GM13977 (cell line): ENCODE results near the gene IVD.

ENCODE experiments used
- DNase-seq: peaks from one replicate; pipeline ENCODE4 v3.0.0; 2012; ENCODE audit warnings: low spot score
- in situ Hi-C: fragments of 300-500 bp; cut with MboI; formaldehyde crosslinking; loops from one replicate; pipeline ENCODE4 v1.12.0; 2022; ENCODE audit warnings: low sequenced_read_pairs, low pct_unique_long_range_greater_than_20kb, mixed read lengths, inconsistent platforms; ENCODE audit not compliant: unreplicated experiment
- TF ChIP-seq, protein P1 (sequence below): IDR thresholded peaks from 2 replicates; pipeline ENCODE4 v1.5.1; 2012; ENCODE audit warnings: mild to moderate bottlenecking, control low read depth; ENCODE audit not compliant: insufficient read depth; ENCODE audit errors: extremely low read depth, missing control alignments

IVD gene

DNA sequence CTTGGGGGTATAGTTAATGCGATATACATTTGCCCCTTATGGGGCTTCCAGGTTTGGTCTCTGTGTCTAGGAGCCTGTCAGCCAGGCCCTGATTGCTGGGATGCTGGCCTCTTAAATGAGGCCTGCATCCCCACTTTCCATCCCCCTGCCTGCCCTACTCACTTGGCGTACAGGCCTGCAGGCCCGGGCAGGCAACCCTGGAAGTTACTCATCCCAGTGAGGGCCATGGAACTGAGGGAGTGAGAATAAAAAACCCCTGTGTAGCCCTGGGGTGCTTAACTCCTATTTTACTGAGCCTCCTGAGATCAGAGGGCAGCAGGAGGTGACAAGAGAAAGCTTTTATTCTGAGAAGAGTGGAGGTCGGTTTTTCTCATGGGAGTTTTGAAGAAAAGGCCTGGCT lies 45.6 kb upstream of the IVD start:
- DNase-seq, result no peak
- TF ChIP-seq, protein P1, sequence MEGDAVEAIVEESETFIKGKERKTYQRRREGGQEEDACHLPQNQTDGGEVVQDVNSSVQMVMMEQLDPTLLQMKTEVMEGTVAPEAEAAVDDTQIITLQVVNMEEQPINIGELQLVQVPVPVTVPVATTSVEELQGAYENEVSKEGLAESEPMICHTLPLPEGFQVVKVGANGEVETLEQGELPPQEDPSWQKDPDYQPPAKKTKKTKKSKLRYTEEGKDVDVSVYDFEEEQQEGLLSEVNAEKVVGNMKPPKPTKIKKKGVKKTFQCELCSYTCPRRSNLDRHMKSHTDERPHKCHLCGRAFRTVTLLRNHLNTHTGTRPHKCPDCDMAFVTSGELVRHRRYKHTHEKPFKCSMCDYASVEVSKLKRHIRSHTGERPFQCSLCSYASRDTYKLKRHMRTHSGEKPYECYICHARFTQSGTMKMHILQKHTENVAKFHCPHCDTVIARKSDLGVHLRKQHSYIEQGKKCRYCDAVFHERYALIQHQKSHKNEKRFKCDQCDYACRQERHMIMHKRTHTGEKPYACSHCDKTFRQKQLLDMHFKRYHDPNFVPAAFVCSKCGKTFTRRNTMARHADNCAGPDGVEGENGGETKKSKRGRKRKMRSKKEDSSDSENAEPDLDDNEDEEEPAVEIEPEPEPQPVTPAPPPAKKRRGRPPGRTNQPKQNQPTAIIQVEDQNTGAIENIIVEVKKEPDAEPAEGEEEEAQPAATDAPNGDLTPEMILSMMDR, result no peak

DNA sequence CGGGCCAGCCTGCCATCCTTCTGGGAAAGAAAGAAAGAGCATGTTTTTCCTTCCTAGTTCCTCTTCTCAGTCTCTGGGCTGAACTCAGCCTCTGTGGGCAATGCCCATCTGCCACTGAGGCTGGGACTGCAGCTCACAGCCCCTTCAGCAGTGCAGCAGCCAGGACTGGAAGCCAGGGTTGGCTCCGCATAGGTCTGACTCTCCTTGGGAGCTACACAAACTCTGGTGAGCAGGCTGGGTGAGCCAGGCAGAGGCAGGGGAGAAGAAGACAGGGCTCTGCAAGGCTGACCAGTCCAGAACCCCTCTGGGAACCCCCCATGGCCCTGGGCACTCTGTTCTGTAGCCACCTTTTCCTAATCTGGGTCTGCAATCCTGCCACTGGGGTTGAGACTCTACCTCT lies 44.0 kb upstream of the IVD start:
- in situ Hi-C loops, result no loop called here
- DNase-seq, result no peak
- TF ChIP-seq, protein P1, result no peak

More for the DNA sequence above, 45.6 kb upstream of the IVD start:
- in situ Hi-C loops, result no loop called here

DNA sequence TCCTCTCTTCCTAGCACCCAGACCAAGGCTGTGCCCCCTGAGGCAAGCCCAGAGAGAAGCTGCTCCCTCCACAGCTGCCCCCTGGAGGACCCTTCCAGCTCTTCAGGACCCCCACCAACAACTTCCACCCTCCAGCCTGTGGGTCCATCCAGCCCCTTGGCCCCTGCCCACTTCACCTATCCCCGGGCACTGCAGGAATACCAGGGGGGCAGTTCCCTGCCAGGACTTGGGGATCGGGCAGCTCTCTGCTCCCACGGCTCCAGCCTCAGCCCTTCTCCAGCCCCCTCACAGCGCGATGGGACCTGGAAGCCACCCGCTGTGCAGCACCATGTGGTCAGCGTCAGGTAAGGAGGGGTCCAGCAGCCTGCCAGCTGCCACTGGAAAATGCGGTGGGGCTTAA lies 42.0 kb upstream of the IVD start:
- TF ChIP-seq, protein P1, result no peak
- DNase-seq, result no peak
- in situ Hi-C loops, result no loop called here

DNA sequence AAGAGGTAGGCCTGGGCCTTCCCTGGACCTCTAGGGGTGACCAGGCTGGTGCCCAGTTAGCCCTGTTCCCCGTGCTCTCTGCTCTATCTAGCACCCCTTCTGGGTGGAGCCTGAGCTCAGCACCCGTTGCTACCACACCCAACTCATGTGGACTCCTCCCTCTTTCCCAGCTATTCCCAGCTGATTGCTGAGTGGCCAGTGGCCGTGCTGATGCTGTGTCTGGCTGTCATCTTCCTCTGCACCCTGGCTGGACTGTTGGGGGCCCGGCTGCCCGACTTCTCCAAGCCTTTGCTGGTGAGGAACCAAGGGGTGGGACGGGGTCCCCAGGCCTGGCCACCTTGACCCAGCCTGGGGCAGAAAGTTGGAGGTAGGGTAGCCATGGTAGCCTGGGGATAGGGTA lies 41.3 kb upstream of the IVD start:
- TF ChIP-seq, protein P1, result no peak
- no peak for DNase-seq
- in situ Hi-C loops, result no loop called here

DNA sequence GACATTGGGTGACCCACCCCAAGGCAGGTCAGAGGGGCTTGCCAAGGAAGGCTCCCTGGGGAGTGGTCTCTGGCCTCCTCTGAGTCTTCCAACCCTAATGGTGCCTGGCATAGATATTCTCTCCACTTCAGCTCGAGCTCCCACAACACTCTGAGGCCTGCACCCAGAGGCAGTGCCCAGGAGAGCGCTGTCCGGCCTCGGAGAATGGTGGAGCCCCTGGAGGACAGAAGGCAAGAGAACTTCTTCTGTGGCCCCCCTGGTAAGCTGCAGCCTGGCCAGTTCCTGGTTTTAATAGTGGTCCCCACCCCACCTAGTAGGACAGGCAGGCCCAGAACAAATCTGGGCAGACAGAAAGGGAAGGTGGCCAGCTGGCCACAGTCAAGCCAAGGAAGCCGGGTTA lies 40.6 kb upstream of the IVD start:
- no peak for DNase-seq
- TF ChIP-seq, protein P1, result no peak
- in situ Hi-C loops, result no loop called here

DNA sequence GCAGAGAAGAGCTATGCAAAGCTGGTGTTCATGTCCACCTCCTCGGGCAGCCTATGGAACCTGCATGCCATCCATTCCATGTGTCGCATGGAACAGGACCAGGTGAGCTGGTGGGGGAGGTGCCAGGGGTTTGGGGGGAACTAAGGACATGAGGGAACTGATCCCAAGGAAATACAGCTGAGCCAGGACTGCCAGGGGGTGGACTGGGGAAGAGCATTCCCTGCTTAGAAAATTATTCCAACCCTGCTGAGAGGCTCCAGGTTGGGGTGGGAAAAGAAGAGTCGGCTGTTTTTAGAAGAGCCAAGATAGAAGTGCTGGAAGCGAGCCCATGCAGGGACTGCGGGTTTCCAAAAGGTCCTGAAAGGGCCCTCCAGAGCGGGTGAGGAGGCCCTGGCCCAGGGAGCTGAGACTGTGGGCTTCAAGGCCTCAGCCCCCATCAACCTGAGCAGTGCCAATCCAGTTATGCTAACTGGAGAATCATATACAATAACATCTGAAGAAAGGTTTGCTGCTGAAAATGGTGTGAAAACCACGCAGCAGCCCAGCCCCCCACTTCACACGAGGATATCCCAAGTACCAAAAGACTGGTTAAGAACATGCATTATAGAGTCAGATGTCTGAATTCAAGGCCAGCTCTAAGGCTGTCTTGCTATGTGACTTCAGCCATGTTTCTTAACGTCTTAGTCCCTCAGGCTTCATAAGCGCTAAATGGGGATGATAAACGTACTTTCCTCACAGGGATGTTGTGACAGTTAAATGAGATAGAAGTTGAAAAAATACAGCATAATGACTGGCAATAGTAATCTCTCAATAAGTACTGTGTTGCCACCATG lies 39.8 kb upstream of the IVD start:
- TF ChIP-seq, protein P1, result no peak
- DNase-seq, result no peak
- in situ Hi-C loops, result no loop called here
